Mononuclear cell (primary cell): Measurements from ENCODE around the gene ATP8A1. TPM values are rescaled to one million over a fixed set of nuclear protein-coding genes. Genes with fewer than 3 reads are reported as not detected.

ENCODE experiments used
- H3K27me3 ChIP-seq: 2 replicates; pipeline ENCODE4 v1.6.0; 2011; ENCODE audit warnings: low read length, control low read depth; ENCODE audit not compliant: insufficient read depth
- H3K4me1 ChIP-seq: 2 replicates; pipeline ENCODE4 v1.5.1; 2011; ENCODE audit warnings: mild to moderate bottlenecking, low read length, control low read depth; ENCODE audit not compliant: insufficient read depth
- H3K4me3 ChIP-seq: 2 replicates; pipeline ENCODE4 v1.5.1; 2011; ENCODE audit warnings: mild to moderate bottlenecking, low read length, moderate library complexity
- H3K9me3 ChIP-seq: 2 replicates; pipeline ENCODE4 v1.5.1; 2011; ENCODE audit warnings: low read depth, mild to moderate bottlenecking, control low read depth, low read length
- total RNA-seq: library from RNA; depleted of rRNA; stranded (reverse); fragments of >200 nt; gene quantifications from one replicate; pipeline ENCODE4 v1.2.3, GENCODE V29; 2012

ATP8A1 gene
- total RNA-seq, 1 donor: 157 TPM

GRCh38 chr4:42618023-42618422 lies 38.9 kb downstream of the ATP8A1 start:
- H3K9me3 ChIP-seq: no peaks in the 10 kb centered on the region
- no peak overlapping the region for H3K4me3 ChIP-seq
- H3K27me3 ChIP-seq: no peaks in the 10 kb centered on the region
- no peaks in the 10 kb centered on the region for H3K4me1 ChIP-seq

DNA sequence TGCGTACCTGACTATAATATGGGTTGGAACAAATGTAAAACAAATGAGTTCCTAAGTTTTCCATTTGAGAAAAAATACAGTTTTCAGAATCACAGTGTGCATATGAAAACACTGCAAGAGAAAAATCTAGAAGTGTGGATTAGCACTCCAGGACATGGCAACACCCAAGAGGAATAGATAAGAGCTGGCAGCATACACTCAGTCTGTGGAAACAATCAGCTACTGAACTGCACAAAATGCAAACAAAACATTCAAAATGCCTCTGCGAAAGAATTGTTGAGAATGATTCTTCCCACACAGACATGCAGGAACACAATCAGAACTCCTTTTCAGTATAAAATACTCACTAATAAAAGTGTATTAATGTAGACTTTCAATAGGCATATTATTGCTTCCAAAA lies 39.9 kb downstream of the ATP8A1 start:
- no peaks in the 10 kb centered on the region for H3K4me1 ChIP-seq

DNA sequence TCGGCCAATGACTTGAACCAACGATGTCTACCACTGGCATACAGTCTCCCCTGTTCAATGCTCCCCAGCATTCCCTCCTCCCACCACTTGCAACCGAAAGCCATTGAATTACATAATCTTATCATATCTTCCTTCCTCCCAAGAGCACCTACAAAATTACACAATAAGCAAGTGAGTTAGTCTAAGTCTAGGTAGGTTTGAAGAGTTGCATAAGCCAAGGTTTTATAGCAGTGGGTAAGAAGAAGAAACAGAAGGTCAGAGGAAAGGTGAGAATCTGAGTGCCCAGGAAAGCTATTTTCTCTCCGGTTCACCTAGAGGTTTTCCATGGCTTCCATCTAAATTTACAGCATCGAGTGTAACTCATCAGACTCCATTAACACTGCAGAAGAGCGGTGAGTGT lies 40.3 kb downstream of the ATP8A1 start:
- no peaks in the 10 kb centered on the region for H3K9me3 ChIP-seq
- no peaks in the 10 kb centered on the region for H3K4me1 ChIP-seq
- no peaks in the 10 kb centered on the region for H3K27me3 ChIP-seq
- no peak overlapping the region for H3K4me3 ChIP-seq

More for the DNA sequence above, 39.9 kb downstream of the ATP8A1 start:
- no peaks in the 10 kb centered on the region for H3K9me3 ChIP-seq
- no peaks in the 10 kb centered on the region for H3K27me3 ChIP-seq
- no peak overlapping the region for H3K4me3 ChIP-seq

DNA sequence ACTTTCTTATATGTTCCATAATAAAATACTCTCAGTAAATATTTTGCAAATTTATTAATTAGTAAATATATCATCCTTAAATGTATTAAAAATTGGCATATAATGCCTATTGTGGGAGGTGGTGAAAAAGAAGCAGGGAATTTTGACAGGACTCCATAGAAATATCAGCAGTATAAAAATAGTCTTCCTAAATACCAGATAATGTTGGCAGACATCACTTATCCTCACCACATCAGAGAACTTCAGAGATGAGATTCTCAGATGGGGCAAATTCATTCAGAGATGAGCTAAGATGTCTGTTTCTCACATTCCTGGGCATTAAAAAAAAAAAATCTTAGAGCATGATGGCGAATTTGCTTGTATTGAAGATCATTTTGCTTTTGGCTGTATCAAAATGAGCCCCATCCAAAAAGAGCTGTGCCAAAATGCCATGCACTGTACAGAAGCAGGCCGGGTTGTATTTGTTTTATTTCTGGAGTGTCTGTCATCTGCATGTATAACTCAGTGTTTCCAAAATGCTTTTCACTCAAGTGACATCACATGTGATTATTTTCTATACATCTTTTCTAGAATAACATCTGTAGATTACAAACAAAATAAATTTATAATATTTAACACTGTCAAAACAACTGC lies 41.7 kb downstream of the ATP8A1 start:
- Histone ChIP-seq H3K9me3 (no peaks in the 10 kb centered on the region), H3K4me3 (no peak overlapping the region), H3K4me1 (no peaks in the 10 kb centered on the region), H3K27me3 (no peaks in the 10 kb centered on the region)

DNA sequence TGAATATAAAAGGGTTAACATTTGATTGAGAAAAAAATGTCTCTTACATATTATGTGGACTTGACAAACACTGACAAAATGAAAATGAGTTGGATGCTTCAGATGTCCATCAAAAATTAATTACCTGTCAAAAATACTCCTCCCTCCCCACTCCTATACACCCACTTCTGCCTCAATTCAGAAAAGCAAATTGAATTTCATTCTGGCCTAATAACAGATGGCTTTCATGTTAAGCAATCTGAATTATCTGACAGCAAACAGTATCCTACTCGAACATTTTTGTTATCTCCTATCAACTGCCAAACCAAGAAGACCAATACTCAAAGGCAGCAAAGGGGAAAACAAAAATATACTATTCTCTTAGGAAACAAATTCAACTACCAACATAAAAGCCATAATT lies 44.0 kb downstream of the ATP8A1 start:
- H3K4me1 ChIP-seq: no peaks in the 10 kb centered on the region
- no peaks in the 10 kb centered on the region for H3K9me3 ChIP-seq
- no peaks in the 10 kb centered on the region for H3K27me3 ChIP-seq
- H3K4me3 ChIP-seq: no peak overlapping the region

GRCh38 chr4:42610941-42611340 lies 46.0 kb downstream of the ATP8A1 start:
- H3K4me1 ChIP-seq: no peaks in the 10 kb centered on the region
- H3K27me3 ChIP-seq: no peaks in the 10 kb centered on the region
- H3K9me3 ChIP-seq: no peaks in the 10 kb centered on the region
- no peak overlapping the region for H3K4me3 ChIP-seq

GRCh38 chr4:42609051-42609450 lies 47.9 kb downstream of the ATP8A1 start:
- H3K4me1 ChIP-seq: no peaks in the 10 kb centered on the region
- H3K4me3 ChIP-seq: no peak overlapping the region
- H3K27me3 ChIP-seq: no peaks in the 10 kb centered on the region
- no peaks in the 10 kb centered on the region for H3K9me3 ChIP-seq

GRCh38 chr4:42608551-42608950 lies 48.4 kb downstream of the ATP8A1 start:
- Histone ChIP-seq H3K4me3 (no peak overlapping the region), H3K9me3 (no peaks in the 10 kb centered on the region), H3K27me3 (no peaks in the 10 kb centered on the region), H3K4me1 (no peaks in the 10 kb centered on the region)

DNA sequence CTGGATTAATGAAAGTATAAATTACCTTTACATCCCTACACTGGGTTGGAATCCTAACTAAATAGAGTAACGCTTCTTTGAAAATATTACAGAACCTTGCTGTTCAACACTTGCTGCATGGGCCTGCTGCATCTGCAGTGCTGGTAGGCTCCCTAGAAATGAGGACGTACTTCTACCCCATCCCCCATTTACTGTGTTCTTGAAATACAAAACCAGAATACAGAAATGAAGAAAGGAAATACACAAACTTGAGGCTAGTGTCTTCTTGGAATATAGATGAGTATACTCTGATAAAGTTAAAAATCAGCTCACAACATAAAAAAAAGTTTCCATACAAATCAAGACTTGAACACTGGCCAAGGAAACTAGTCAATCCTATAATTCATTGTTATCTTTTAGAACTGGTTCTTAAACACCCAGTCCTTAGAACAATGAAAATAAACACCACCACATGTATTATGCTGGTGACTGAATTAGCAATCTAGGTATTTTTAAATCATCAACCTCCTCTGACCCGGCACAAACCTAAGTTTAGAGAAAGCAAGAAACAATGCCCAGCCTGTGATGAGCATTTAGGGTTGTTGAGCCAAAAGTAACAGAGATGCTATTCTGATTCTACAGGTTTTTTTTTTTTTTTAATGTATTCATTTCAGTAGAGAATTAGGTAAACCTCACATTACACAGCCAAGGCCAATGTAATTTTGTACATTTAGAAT lies 49.7 kb downstream of the ATP8A1 start:
- H3K27me3 ChIP-seq: no peaks in the 10 kb centered on the region
- H3K9me3 ChIP-seq: no peaks in the 10 kb centered on the region
- H3K4me1 ChIP-seq: no peaks in the 10 kb centered on the region
- no peak overlapping the region for H3K4me3 ChIP-seq

GRCh38 chr4:42605264-42605663 lies 51.6 kb downstream of the ATP8A1 start:
- no peaks in the 10 kb centered on the region for H3K27me3 ChIP-seq
- H3K4me1 ChIP-seq: no peaks in the 10 kb centered on the region
- no peaks in the 10 kb centered on the region for H3K9me3 ChIP-seq
- H3K4me3 ChIP-seq: no peak overlapping the region

- H3K4me1 ChIP-seq: no peaks in the 10 kb centered on the region
- no peak overlapping the region for H3K4me3 ChIP-seq
- no peaks in the 10 kb centered on the region for H3K9me3 ChIP-seq
- H3K27me3 ChIP-seq: no peaks in the 10 kb centered on the region
Observed at GRCh38 chr4:42603862-42604261, 53.0 kb downstream of the ATP8A1 start.

GRCh38 chr4:42600578-42600977 lies 56.3 kb downstream of the ATP8A1 start:
- no peaks in the 10 kb centered on the region for H3K9me3 ChIP-seq
- no peaks in the 10 kb centered on the region for H3K4me1 ChIP-seq
- no peak overlapping the region for H3K4me3 ChIP-seq
- no peaks in the 10 kb centered on the region for H3K27me3 ChIP-seq

DNA sequence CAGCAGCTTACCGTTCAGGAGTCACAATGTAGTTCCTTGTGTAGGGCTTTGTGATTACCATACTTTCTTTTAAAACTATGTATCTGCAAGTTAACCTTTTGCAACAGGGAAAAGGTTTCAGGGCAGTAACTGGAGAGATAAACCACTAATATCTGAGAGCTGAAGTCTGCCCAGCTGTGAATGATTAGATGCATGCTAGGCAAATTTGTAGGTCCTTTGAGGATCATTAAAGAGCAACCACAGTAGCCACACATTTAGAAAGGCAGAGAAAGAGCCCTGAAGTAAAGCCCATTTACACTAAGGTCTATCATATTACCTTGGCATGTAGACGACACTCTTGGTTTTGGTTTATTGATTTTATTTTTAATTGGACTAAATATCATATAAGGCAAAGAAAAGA lies 60.0 kb downstream of the ATP8A1 start:
- Histone ChIP-seq H3K27me3 (no peaks in the 10 kb centered on the region), H3K9me3 (no peaks in the 10 kb centered on the region), H3K4me1 (no peaks in the 10 kb centered on the region), H3K4me3 (no peak overlapping the region)

DNA sequence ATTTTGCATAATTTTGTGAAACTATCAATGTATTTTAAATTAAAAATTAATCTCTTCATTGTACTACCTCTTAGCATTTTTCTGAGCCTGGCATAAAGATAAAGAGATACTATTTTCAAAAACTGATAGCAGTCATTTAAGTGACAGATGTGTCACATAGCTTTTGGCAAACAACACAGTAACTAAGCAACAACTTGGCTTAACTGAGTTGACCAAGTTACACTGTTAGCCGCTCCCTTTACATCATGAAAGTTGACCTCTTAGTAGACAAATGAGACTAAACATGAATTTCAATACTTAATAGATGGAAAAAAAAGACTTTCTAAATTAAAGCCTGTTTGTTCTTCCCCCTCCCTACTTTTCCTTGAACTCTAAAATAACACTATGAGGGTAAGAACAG lies 62.0 kb downstream of the ATP8A1 start:
- Histone ChIP-seq H3K4me1 (no peaks in the 10 kb centered on the region), H3K27me3 (no peaks in the 10 kb centered on the region), H3K4me3 (no peak overlapping the region), H3K9me3 (no peaks in the 10 kb centered on the region)

- Histone ChIP-seq H3K27me3 (no peaks in the 10 kb centered on the region), H3K9me3 (no peaks in the 10 kb centered on the region), H3K4me1 (no peaks in the 10 kb centered on the region), H3K4me3 (no peak overlapping the region)
Observed at GRCh38 chr4:42588909-42589308, 68.0 kb downstream of the ATP8A1 start.

DNA sequence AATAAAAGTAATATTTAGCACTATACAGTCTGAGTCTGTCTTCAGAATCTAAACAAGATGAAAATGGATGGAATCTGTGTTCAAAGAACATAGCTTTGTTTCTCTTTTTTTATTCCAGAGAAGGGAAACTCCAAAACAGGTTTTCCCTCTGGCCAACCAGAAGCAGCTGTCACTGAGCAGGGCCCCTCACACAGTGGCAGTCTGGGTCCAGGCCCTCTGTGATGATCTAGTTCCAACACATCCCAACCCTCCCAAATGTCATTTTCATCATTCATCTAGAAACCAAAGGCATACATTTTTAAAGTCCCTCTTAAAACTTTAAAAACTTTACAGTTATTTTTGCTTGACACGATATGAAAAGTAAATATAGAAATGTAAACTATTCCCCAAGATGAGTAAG lies 70.1 kb downstream of the ATP8A1 start:
- Histone ChIP-seq H3K27me3 (no peaks in the 10 kb centered on the region), H3K4me3 (no peak overlapping the region), H3K9me3 (no peaks in the 10 kb centered on the region)

More for the DNA sequence above, 70.1 kb downstream of the ATP8A1 start:
- H3K4me1 ChIP-seq: no peaks in the 10 kb centered on the region
